Measurements from ENCODE around the gene TBC1D17. TPM values are rescaled to one million over a fixed set of nuclear protein-coding genes. Genes with fewer than 3 reads are reported as not detected.

The TBC1D17 gene
- total RNA-seq, 1 experiment from 2014 or later, result 35.1 TPM

DNA sequence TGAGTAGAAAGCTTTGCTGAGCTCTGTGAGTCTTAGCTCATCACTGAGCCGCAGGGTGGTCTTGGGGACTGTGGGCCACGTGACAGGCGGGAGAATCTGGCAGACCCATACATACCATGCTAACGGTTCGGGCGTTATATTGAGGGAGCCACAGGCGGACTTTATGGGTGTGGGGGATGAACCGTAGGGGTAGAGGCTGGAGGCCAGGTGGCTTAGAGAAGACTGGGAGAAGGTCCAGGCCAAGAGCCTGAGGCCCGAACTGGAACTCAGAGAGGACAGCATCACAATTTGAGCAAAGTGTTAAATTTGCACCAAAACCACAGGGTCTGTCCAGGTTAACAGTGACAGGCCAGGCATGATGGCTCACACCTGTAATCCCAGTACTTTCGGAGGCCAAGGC lies 36.2 kb downstream of the TBC1D17 start:
- Histone ChIP-seq H3K27ac (ENCODE audit: low read depth, low read length, poor library complexity, severe bottlenecking) (no peak overlapping the region), H3K27me3 (replicated peaks; ENCODE audit: insufficient read depth, low read depth, low read length, poor library complexity) (no peaks in the 10 kb centered on the region), H3K36me3 (ENCODE audit: insufficient read depth, low read length, poor library complexity, severe bottlenecking) (peaks cover 46% of the 10 kb centered on the region), H3K4me1 (ENCODE audit: insufficient read depth, low read length, poor library complexity, severe bottlenecking) (no peaks in the 10 kb centered on the region), H3K9me3 (ENCODE audit: low read depth, low read length, poor library complexity, severe bottlenecking) (no peaks in the 10 kb centered on the region), H3K4me3 (ENCODE audit: low read depth, low read length, poor library complexity, severe bottlenecking) (no peak overlapping the region)
- intact Hi-C loops (cut with micrococcal nuclease; ENCODE audit: unreplicated experiment), result no loop called here
- no peak for DNase-seq (ENCODE audit: low spot score)
- no peak for TF ChIP-seq EZH2 (IDR thresholded peaks at IDR 0.05; ENCODE audit: borderline replicate concordance, low read depth, low read length, poor library complexity, severe bottlenecking)
- TF ChIP-seq, protein P1, sequence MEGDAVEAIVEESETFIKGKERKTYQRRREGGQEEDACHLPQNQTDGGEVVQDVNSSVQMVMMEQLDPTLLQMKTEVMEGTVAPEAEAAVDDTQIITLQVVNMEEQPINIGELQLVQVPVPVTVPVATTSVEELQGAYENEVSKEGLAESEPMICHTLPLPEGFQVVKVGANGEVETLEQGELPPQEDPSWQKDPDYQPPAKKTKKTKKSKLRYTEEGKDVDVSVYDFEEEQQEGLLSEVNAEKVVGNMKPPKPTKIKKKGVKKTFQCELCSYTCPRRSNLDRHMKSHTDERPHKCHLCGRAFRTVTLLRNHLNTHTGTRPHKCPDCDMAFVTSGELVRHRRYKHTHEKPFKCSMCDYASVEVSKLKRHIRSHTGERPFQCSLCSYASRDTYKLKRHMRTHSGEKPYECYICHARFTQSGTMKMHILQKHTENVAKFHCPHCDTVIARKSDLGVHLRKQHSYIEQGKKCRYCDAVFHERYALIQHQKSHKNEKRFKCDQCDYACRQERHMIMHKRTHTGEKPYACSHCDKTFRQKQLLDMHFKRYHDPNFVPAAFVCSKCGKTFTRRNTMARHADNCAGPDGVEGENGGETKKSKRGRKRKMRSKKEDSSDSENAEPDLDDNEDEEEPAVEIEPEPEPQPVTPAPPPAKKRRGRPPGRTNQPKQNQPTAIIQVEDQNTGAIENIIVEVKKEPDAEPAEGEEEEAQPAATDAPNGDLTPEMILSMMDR (conservative IDR thresholded peaks at IDR 0.05; ENCODE audit: low read depth, low read length), result no peak
- ChIA-PET CTCF (interaction anchor here (0.6 kb wide), 1 partner anchor 16 kb away, joined by 3 read pairs; no protein-coding TSS in a partner anchor), POLR2A (ENCODE audit: low non-redundant PET) (interaction anchor here (0.5 kb wide), 1 partner anchor 11 kb away, joined by 3 read pairs; no protein-coding TSS in a partner anchor)
- no TSS peak for BruUV-seq (replicated peaks)

DNA sequence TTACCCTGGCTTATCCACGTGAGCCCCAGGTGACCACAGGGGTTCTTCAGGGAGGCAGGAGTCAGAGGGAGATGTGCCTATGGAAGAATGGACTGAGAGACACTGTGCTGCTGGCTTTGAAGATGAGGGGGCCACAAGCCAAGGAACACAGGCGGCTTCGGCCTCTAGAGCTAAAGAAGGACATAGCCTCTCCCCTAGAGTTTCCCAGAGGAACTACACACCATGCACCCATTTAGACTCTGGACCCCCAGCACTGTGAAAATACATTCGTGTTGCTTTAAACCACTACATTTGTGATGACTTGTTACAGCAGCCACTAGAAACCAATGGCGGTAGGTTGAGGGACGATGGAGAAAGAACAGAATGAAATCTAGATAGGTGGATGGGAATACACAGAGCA lies 37.8 kb downstream of the TBC1D17 start:
- TF ChIP-seq, protein P1 (conservative IDR thresholded peaks at IDR 0.05; ENCODE audit: low read depth, low read length), result peak; percentile 22; the same call in 1 of the 2 replicates
- TF ChIP-seq EZH2 (IDR thresholded peaks at IDR 0.05; ENCODE audit: borderline replicate concordance, low read depth, low read length, poor library complexity, severe bottlenecking), result no peak
- Histone ChIP-seq H3K27me3 (replicated peaks; ENCODE audit: insufficient read depth, low read depth, low read length, poor library complexity) (no peaks in the 10 kb centered on the region), H3K36me3 (ENCODE audit: insufficient read depth, low read length, poor library complexity, severe bottlenecking) (peaks cover 31% of the 10 kb centered on the region), H3K4me3 (ENCODE audit: low read depth, low read length, poor library complexity, severe bottlenecking) (no peak overlapping the region), H3K9me3 (ENCODE audit: low read depth, low read length, poor library complexity, severe bottlenecking) (no peaks in the 10 kb centered on the region), H3K27ac (ENCODE audit: low read depth, low read length, poor library complexity, severe bottlenecking) (no peak overlapping the region), H3K4me1 (ENCODE audit: insufficient read depth, low read length, poor library complexity, severe bottlenecking) (no peaks in the 10 kb centered on the region)
- no TSS peak for BruUV-seq (replicated peaks)
- no peak for DNase-seq (ENCODE audit: low spot score)
- intact Hi-C loops (cut with micrococcal nuclease; ENCODE audit: unreplicated experiment), result no loop called here
- ChIA-PET CTCF (no interaction called here), POLR2A (ENCODE audit: low non-redundant PET) (no interaction called here)

DNA sequence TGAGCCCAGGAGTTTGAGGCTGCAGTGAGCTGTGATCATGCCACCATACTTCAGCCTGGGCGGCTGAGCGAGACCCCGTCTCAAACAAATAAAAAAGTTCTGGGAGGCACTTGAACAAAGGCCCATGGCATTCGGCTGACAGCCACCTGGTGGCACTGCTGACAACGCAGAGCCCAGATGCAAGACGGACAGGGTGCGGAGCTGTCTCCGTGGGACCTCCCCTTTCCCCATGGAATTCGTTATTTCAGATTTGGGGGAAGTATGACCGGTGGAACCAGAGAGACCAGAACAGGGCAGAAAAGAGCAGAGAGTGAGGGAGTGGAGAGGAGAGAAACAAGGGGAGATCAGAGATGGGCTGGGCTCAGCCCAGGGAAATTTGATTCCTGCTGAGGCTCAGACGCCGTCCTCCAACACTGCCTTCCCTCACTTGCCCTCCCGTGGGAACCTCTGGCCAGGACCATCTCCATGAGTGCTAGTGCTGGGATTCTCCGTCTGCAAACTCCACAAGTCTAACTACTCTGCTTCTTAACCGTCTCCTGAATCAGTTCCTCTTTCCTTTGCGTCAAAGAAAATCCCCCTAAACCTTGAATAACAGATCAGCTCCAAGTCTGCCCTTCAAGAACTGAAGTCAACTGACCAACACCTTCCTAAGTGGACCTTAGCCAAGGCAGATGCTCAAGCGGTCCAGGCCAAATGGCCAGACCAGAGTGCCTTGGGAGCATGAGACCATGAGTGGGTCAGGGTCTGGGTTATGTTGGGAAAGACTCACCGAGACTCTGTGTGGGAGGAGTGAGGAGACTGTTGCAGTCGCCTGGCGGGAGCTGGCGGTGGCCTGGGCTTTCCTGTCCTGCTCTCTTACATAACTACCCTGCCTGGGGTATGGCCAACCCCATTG lies 39.6 kb downstream of the TBC1D17 start:
- Histone ChIP-seq H3K4me3 (ENCODE audit: low read depth, low read length, poor library complexity, severe bottlenecking) (no peak overlapping the region), H3K27me3 (replicated peaks; ENCODE audit: insufficient read depth, low read depth, low read length, poor library complexity) (no peaks in the 10 kb centered on the region), H3K36me3 (ENCODE audit: insufficient read depth, low read length, poor library complexity, severe bottlenecking) (peaks cover 26% of the 10 kb centered on the region), H3K9me3 (ENCODE audit: low read depth, low read length, poor library complexity, severe bottlenecking) (no peaks in the 10 kb centered on the region), H3K27ac (ENCODE audit: low read depth, low read length, poor library complexity, severe bottlenecking) (no peak overlapping the region), H3K4me1 (ENCODE audit: insufficient read depth, low read length, poor library complexity, severe bottlenecking) (no peaks in the 10 kb centered on the region)
- BruUV-seq (replicated peaks), result no TSS peak
- TF ChIP-seq EZH2 (IDR thresholded peaks at IDR 0.05; ENCODE audit: borderline replicate concordance, low read depth, low read length, poor library complexity, severe bottlenecking), result no peak
- TF ChIP-seq, protein P1 (conservative IDR thresholded peaks at IDR 0.05; ENCODE audit: low read depth, low read length), result peak; percentile 52
- POLR2A ChIA-PET (ENCODE audit: low non-redundant PET), result no interaction called here
- DNase-seq (ENCODE audit: low spot score), result peak; percentile 55
- CTCF ChIA-PET, result no interaction called here
- intact Hi-C loops (cut with micrococcal nuclease; ENCODE audit: unreplicated experiment), result no loop called here
